GM12878 (cell line): ENCODE measurements around the gene CDC37. TPM values are rescaled to one million over a fixed set of nuclear protein-coding genes. Genes with fewer than 3 reads are reported as not detected.

Source experiments
- ATAC-seq: fragments of 200-7000 bp; cut with Tn5 transposase; 3 replicates; pipeline ENCODE4 v1.9.1; 2020; ENCODE audit warnings: mild to moderate bottlenecking, moderate library complexity
- BruUV-seq: library from RNA; stranded (reverse); fragments of 400-500 nt; replicated peaks from 2 replicates; lab custom pipeline; 2021; lab: Mats Ljungman, UMichigan
- CTCF ChIA-PET: fragments of 300-600 bp; sonication (Branson Sonifier 250); formaldehyde crosslinking; extraction: SDS; loops from one replicate; lab custom pipeline; 2021; ENCODE audit warnings: inconsistent platforms; lab: Yijun Ruan, JAX
- POLR2A ChIA-PET: fragments of 350-600 bp; formaldehyde crosslinking; extraction: SDS; loops from one replicate; lab custom pipeline; 2021; ENCODE audit warnings: inconsistent platforms; lab: Charles Lee
- RAD21 ChIA-PET: fragments of 300-600 bp; sonication (Branson Sonifier 250); formaldehyde crosslinking; loops from one replicate; lab custom pipeline; 2023; ENCODE audit warnings: antibody characterized with exemption; ENCODE audit not compliant: unreplicated experiment; lab: Charles Lee
- SMC1A ChIA-PET: fragments of 300-600 bp; sonication (Branson Sonifier 250); formaldehyde crosslinking; loops from one replicate; lab custom pipeline; 2023; ENCODE audit not compliant: unreplicated experiment, uncharacterized antibody; lab: Charles Lee
- DNase-seq: peaks from one replicate; pipeline ENCODE4 v3.0.0-alpha.2; 2011; ENCODE audit warnings: low read depth, low spot score
- FAIRE-seq: peaks from 3 replicates; lab custom pipeline; 2011; peaks lifted over from hg19 to GRCh38; lab: Jason Lieb, UNC
- H2AFZ ChIP-seq: 2 replicates; pipeline ENCODE4 v1.6.0; 2011; ENCODE audit warnings: low read depth, low read length, control low read depth; ENCODE audit not compliant: control insufficient read depth
- H3K27ac ChIP-seq: 2 replicates; pipeline ENCODE4 v1.5.1; 2011; ENCODE audit warnings: control low read depth; ENCODE audit not compliant: control insufficient read depth, insufficient read depth
- H3K27me3 ChIP-seq, 2 experiments: replicated peaks in 1 of 2; 2 replicates each; pipeline versions ENCODE4 v1.6.0 to v1.6.1; 2011; ENCODE audit warnings: low read length in 1 of 2; ENCODE audit not compliant: control insufficient read depth in 2 of 2, insufficient read depth in 2 of 2
- H3K36me3 ChIP-seq, 2 experiments: 2 replicates each; pipeline ENCODE4 v1.5.1; 2011; ENCODE audit warnings: low read length in 1 of 2; ENCODE audit not compliant: control insufficient read depth in 2 of 2, insufficient read depth in 2 of 2
- H3K4me1 ChIP-seq: 2 replicates; pipeline ENCODE4 v1.6.1; 2011; ENCODE audit warnings: mild to moderate bottlenecking, low read length, moderate library complexity, mixed read lengths; ENCODE audit not compliant: control insufficient read depth, insufficient read depth
- H3K4me2 ChIP-seq: 2 replicates; pipeline ENCODE4 v1.6.0; 2011; ENCODE audit warnings: control low read depth; ENCODE audit not compliant: control insufficient read depth, insufficient read depth
- H3K4me3 ChIP-seq: fragments of 200-600 bp; sonication (generic); 2 replicates; pipeline ENCODE4 v1.5.1; 2016
- H3K79me2 ChIP-seq: 2 replicates; pipeline ENCODE4 v1.6.0; 2011; ENCODE audit warnings: low read length; ENCODE audit not compliant: control insufficient read depth, insufficient read depth
- H3K9ac ChIP-seq: 2 replicates; pipeline ENCODE4 v1.8.0; 2011; ENCODE audit warnings: low read length, control low read depth, mixed read lengths; ENCODE audit not compliant: control insufficient read depth, insufficient read depth
- H3K9me3 ChIP-seq: replicated peaks from 3 replicates; pipeline ENCODE4 v1.5.1; 2011; ENCODE audit warnings: mild to moderate bottlenecking, low read length; ENCODE audit not compliant: control insufficient read depth, insufficient read depth
- H4K20me1 ChIP-seq: 2 replicates; pipeline ENCODE4 v1.6.0; 2011; ENCODE audit not compliant: control insufficient read depth, insufficient read depth
- FOXM1 ChIP-seq: IDR thresholded peaks from 2 replicates; pipeline ENCODE4 v1.6.1; 2012; ENCODE audit warnings: low read depth, mild to moderate bottlenecking, inconsistent platforms, low read length, moderate library complexity
- HCFC1 ChIP-seq: fragments of 150-350 bp; IDR thresholded peaks from 2 replicates; pipeline ENCODE4 v1.6.1; 2014; ENCODE audit warnings: low read length
- MEF2B ChIP-seq: fragments of 450-650 bp; IDR thresholded peaks from 2 replicates; pipeline ENCODE4 v1.6.1; 2018; ENCODE audit warnings: mild to moderate bottlenecking, moderate library complexity; ENCODE audit not compliant: partially characterized antibody, poor library complexity, severe bottlenecking
- POLR2AphosphoS5 ChIP-seq: IDR thresholded peaks from 2 replicates; pipeline ENCODE4 v1.6.1; 2011; ENCODE audit warnings: mild to moderate bottlenecking, low read length, inconsistent platforms
- SIX5 ChIP-seq: IDR thresholded peaks from 2 replicates; pipeline ENCODE4 v1.6.1; 2011; ENCODE audit warnings: mild to moderate bottlenecking, low read depth, low read length, moderate library complexity; ENCODE audit not compliant: severe bottlenecking
- WGBS: methylation state at CpG from one replicate; pipeline ENCODE4 v1.1.6; 2016; ENCODE audit warnings: low lambda C conversion rate; ENCODE audit not compliant: insufficient replicate concordance, insufficient coverage; ENCODE audit errors: missing lambda C conversion rate; 5-methylcytosine and 5-hydroxymethylcytosine counted together
- in situ Hi-C: fragments of 300-500 bp; cut with MboI; formaldehyde crosslinking; loops from 9 replicates; pipeline ENCODE4 v1.14.3; 2018; ENCODE audit warnings: mixed read lengths
- intact Hi-C: fragments of 100-400 bp; cut with micrococcal nuclease; formaldehyde crosslinking; loops from one replicate; pipeline ENCODE4 v1.14.2; 2022; ENCODE audit not compliant: unreplicated experiment
- polyA plus RNA-seq, 11 experiments: library from polyadenylated mRNA; depleted of rRNA in 4 of 11; unstranded in 6 of 11; stranded (reverse) in 5 of 11; fragments of >200 nt; fragmentation: Nextera tagmentation in 4 of 11; fragmentation: Illumina TruSeq in 1 of 11; extraction: Ambion mirVana in 4 of 11; extraction: Trizol in 1 of 11; gene quantifications; 1 replicate in 1 of 11; 2 replicates in 10 of 11; pipeline versions ENCODE4 v1.2.1 to v1.2.3, GENCODE V29; 2011 to 2016; ENCODE audit warnings: inconsistent platforms in 2 of 11, missing spikeins in 2 of 11, low read depth in 1 of 11
- total RNA-seq, 4 experiments: library from RNA; depleted of rRNA in 3 of 4; stranded (reverse); fragments of >200 nt in 3 of 4; fragmentation: Illumina TruSeq in 1 of 4; extraction: Trizol in 1 of 4; gene quantifications; 2 replicates each; pipeline versions ENCODE4 v1.2.1 to v1.2.3, GENCODE V29; 2013 to 2021

Gene CDC37
- total and polyA plus RNA-seq, 10 of the 15 experiments (the other 5 are each of a cell fraction or from before 2014, with no cell fraction given): 4.7 to 265 (median 176) TPM

GRCh38 chr19:10372690-10373089, 30.7 kb downstream of the CDC37 start:
- Histone ChIP-seq H3K79me2 (no peaks in the 10 kb centered on the region; the same call in none of the 2 replicates), H3K27me3 (no peaks in the 10 kb centered on the region), H3K4me3 (no peak overlapping the region), H3K9ac (no peak overlapping the region), H3K9me3 (no peaks in the 10 kb centered on the region; the same call in 2 of the 3 replicates), H3K27ac (no peak overlapping the region), H3K36me3 (peaks cover 9 to 23% of the 10 kb centered on the region in 2 experiments), H3K4me2 (no peak overlapping the region), H2AFZ (no peak overlapping the region), H4K20me1 (no peaks in the 10 kb centered on the region; the same call in 1 of the 2 replicates), H3K4me1 (peaks cover 9% of the 10 kb centered on the region)
- TF ChIP-seq FOXM1: no peak
- FAIRE-seq (no peak), ATAC-seq (no peak), DNase-seq (no peak)
- 99% methylated on average over 3 of the region's 3 CpGs for WGBS
- BruUV-seq: no TSS peak
- in situ Hi-C loops (no loop called here), intact Hi-C loops (no loop called here)
- ChIA-PET CTCF (interaction anchor here (1.2 to 2.0 kb wide), 3 partner anchors 16 to 114 kb away, joined by 4 to 7 read pairs (median 6); no protein-coding TSS in a partner anchor), POLR2A (interaction anchor here (0.6 to 3.4 kb wide), 4 partner anchors 13 to 101 kb away, joined by 3 to 22 read pairs (median 4); partner anchors contain the start of gene ICAM1), SMC1A (interaction anchor here (0.7 to 1.7 kb wide), 3 partner anchors 9 to 102 kb away, joined by 3 to 5 read pairs (median 5); partner anchors contain the start of gene ICAM1), RAD21 (interaction anchor here (0.5 to 2.8 kb wide), 4 partner anchors 8 to 101 kb away, joined by 3 to 13 read pairs (median 4); partner anchors contain the start of genes ICAM1 and TYK2)

GRCh38 chr19:10368101-10368803, 35.1 kb downstream of the CDC37 start:
- Histone ChIP-seq H3K79me2 (no peaks in the 10 kb centered on the region; the same call in 1 of the 2 replicates), H3K27me3 (no peaks in the 10 kb centered on the region), H3K9ac (no peak overlapping the region), H2AFZ (no peak overlapping the region), H3K9me3 (no peaks in the 10 kb centered on the region; the same call in 2 of the 3 replicates), H3K4me2 (no peak overlapping the region), H3K4me3 (no peak overlapping the region), H4K20me1 (no peaks in the 10 kb centered on the region; the same call in 1 of the 2 replicates), H3K27ac (no peak overlapping the region), H3K36me3 (peaks cover 32 to 36% of the 10 kb centered on the region in 2 experiments), H3K4me1 (no peaks in the 10 kb centered on the region)
- no peak for FAIRE-seq
- ChIA-PET SMC1A (no interaction called here), POLR2A (no interaction called here), CTCF (no interaction called here), RAD21 (no interaction called here)
- no TSS peak for BruUV-seq
- in situ Hi-C loops: no loop called here
- no peak for DNase-seq
- peak; percentile 49; the same call in 2 of the 3 replicates for ATAC-seq
- intact Hi-C loops: no loop called here
- 89% methylated on average over 15 of the region's 15 CpGs for WGBS
- TF ChIP-seq HCFC1 (peak; percentile 58), MEF2B (no peak), SIX5 (peak; percentile 56), POLR2AphosphoS5 (no peak)
